GM18909 (cell line): ENCODE measurements around the gene CD93.

Experiments
- ATAC-seq: cut with Tn5 transposase; IDR thresholded peaks from one replicate; pipeline ENCODE4 v1.9.1; 2021; ENCODE audit warnings: mild to moderate bottlenecking; ENCODE audit not compliant: unreplicated experiment, poor library complexity

Gene CD93, protein sequence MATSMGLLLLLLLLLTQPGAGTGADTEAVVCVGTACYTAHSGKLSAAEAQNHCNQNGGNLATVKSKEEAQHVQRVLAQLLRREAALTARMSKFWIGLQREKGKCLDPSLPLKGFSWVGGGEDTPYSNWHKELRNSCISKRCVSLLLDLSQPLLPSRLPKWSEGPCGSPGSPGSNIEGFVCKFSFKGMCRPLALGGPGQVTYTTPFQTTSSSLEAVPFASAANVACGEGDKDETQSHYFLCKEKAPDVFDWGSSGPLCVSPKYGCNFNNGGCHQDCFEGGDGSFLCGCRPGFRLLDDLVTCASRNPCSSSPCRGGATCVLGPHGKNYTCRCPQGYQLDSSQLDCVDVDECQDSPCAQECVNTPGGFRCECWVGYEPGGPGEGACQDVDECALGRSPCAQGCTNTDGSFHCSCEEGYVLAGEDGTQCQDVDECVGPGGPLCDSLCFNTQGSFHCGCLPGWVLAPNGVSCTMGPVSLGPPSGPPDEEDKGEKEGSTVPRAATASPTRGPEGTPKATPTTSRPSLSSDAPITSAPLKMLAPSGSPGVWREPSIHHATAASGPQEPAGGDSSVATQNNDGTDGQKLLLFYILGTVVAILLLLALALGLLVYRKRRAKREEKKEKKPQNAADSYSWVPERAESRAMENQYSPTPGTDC

GRCh38 chr20:23086056-23086566, at the start of gene CD93:
Gene CD93 (minus strand): TSS chr20:23086324. CDS start chr20:23086192, 132 bp downstream.
- no peak for ATAC-seq

- no peak for ATAC-seq
These were observed 47.5 kb upstream of the CD93 start for GRCh38 chr20:23133560-23133998.

DNA sequence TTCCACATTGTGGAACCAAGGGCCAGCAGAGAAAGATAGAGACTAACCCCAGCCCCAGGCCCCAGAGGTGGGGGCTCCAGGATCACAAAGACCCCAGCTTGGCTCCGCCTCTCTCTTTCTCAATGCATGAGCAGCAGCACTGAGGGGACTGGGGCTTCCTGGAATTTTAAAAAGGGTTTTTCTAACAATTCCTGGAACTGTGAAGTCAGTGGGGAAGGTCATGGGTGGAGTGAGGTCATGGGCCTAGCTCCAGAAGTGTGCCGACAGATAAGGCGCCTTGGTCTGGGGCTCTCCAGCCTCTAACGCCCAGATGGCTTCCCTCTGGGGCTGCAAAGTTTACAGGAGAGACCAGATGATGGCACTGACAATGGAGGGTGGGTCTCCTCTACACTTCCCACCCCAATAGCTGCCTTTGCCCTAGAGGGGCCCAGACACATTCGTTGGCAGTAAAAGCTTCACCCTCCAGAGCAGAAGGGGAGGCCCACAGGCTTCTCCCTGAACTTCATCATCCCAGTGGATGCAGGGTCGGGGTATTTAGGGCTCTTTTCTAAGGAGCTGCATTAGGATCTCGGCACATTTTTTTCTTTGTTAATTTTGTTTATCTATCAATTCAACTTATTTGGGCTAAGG, 46.9 kb upstream of the CD93 start:
- no peak for ATAC-seq

GRCh38 chr20:23132293-23132929, 46.3 kb upstream of the CD93 start:
- no peak for ATAC-seq

- no peak for ATAC-seq
These were observed 45.6 kb upstream of the CD93 start for GRCh38 chr20:23131766-23132165.

- ATAC-seq = no peak
These were observed 44.6 kb upstream of the CD93 start for GRCh38 chr20:23130622-23131140.

DNA sequence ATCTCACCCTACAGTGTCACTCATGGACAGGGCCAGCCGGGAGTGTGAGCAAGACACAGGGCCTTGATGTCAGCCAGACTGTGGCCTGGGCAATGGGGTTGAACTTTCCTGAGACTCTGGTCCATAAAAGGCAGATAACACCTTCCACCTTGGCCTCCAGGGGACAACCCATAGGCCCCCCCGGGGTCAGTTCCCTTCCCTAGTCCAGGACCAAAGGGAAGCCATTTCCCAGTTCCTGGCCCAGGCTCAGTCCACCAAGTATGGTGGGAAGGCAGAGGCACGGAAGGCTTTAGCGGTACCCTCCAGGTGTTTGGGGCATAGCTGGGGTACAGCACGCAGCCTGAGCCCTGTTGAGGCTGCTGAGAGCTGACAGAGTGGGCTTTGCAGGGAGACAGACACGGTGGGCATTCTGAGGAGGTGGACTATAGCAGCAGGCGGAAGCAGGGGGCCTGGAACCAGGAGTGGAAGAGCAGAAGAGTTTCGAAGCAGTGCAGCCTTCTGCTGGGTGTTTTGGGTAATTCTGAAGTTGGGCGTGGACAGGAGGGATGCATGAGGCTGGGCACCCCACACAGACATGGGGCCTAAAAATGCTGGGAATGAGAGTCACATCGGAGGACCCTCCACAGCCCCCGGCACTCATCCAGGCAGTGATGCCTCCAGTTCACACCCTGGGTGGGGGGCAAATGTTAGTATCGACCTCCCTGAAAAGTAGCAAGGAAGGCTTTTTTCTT, 43.9 kb upstream of the CD93 start:
- ATAC-seq = no peak

DNA sequence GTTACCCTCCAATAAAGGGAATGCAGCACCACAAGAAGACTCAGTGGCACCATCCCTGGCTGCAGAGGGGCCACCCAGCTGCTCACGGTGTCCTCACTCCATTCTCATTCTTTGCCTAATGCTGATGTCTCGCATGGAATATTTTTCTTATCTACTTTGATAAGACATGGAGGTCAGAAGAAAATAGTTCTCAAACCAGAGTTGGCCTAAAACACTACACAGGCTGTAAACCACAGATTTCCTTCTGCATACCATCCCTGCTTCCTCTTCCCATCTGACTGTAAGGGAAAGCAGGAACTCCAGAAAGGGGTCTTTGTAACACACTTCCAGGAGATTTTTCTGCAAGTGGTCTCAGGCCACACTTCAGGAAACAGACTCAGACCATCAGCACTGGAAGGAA, 43.1 kb upstream of the CD93 start:
- no peak for ATAC-seq

GRCh38 chr20:23128461-23129125, 42.5 kb upstream of the CD93 start:
- ATAC-seq = no peak

DNA sequence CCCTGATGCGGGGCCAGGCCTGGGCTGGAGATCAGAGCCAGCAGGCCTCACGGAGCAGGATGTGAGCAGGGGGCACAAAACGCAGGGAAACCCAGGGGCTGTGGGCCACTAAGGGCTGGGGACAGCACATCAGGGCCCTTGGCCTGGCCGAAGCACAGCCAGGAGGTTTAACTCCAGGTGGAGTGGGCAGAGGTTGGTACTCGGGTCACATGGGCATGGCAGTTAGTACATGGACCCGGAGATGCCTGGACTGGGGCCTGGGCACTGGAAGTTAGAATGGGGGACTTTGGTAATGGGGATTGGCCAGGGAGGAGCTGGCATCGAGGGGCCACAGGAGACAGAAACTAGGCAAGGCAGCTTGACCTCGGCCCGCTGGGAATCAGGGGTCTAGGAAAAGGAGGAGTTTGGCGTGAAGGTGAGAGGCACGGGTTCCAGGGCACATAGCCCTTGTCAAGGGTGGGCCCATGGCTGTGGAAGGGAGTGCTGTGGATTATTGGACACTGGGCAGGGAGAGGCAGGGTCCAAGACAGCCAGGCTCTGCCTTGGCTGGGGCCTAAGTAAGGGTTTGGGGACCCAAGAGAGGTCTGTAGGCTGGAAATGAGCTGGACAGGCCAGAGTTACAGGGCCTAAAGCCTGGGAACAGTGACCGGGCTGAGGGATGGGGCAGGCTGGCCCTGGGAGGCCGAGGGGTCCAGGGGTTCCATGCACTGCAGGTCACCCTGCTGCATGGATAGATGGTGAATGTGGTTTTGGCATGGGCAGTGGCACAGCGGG, 41.6 kb upstream of the CD93 start:
- ATAC-seq = no peak

DNA sequence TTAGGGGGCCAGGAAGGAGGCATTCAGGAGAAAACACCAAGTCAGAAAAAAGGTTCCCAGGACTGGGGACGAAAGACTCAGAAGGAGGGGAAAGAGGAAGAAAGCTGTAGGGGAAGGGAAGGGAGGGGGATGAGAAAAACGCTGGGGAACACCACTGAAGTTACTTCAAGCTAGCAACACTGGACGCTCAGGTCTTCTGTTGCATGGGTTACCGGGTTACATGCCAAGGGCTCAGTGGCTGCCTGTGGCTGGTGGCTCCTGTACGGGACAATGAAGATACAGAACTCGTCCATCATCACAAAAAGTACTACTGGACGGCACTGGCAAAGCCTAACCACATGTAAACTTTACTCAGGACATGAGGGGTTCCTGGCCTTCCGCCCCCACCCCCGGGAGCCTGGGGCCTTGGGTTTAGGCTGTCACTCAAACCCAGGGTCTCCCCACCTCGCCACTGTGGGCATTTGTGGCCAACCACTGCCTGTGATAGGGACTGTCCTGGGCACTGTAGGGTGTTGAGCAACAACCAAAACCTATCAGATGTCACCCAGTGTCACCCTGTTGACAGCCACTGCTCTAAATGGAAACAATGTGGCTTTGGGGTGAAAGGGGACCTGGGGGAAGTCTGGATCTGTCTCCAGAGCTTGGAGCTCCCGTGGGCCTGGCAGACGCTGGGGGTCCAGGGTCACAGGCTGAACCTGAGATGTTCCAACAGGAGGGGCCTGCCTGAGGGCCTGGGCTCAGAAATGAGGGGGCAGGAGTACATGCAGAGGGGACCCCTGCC, 40.3 kb upstream of the CD93 start:
- ATAC-seq = no peak

GRCh38 chr20:23125625-23126191, 39.6 kb upstream of the CD93 start:
- ATAC-seq = no peak

DNA sequence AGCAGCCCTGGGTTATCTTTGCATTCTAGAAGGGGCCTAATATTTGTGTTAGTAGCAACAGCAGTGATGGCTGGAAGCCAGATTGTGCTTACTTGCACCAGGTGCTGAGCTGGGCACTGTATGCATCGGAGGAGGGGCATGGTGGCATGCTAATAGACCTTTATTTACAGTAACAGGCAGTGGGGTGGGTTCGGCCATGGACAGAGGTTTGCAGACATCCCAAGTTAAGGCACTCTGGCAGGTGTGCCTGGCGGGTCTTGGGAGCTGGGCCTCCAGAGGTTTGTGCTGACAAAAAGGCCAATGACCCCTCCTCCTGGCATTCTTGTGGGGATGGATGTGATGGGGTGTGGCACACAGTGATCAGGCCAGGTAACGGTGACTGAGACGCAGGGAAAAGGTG, 39.0 kb upstream of the CD93 start:
- no peak for ATAC-seq

- ATAC-seq = no peak
These were observed 37.8 kb upstream of the CD93 start for GRCh38 chr20:23123886-23124285.

GRCh38 chr20:23122796-23123655, 36.9 kb upstream of the CD93 start:
- ATAC-seq = no peak

GRCh38 chr20:23122321-23122720, 36.2 kb upstream of the CD93 start:
- ATAC-seq = no peak
